Esophagus (tissue), 2 donors: Measurements from ENCODE around the gene ECD. TPM values are rescaled to one million over a fixed set of nuclear protein-coding genes. Genes with fewer than 3 reads are reported as not detected.
"Not testable (repeated sequence)": the region's sequence is repeated elsewhere in the genome, so short reads cannot be mapped to it uniquely, and the experiment has no call there.

Experiments
- H3K27ac ChIP-seq, 2 donors: one replicate each; pipeline ENCODE4 v1.5.1; 2013; ENCODE audit warnings: low read depth in 2 of 2, mild to moderate bottlenecking in 2 of 2, inconsistent platforms in 1 of 2, low read length in 1 of 2, moderate library complexity in 1 of 2
- H3K27me3 ChIP-seq, 2 donors: one replicate each; pipeline ENCODE4 v1.6.1; 2013; ENCODE audit warnings: low read length in 2 of 2, control low read depth in 1 of 2, mild to moderate bottlenecking in 1 of 2; ENCODE audit not compliant: insufficient read depth in 2 of 2, control insufficient read depth in 1 of 2
- H3K36me3 ChIP-seq, 2 donors: one replicate each; pipeline ENCODE4 v1.6.1; 2013; ENCODE audit warnings: low read length in 1 of 2; ENCODE audit not compliant: control insufficient read depth in 2 of 2, insufficient read depth in 2 of 2
- H3K4me1 ChIP-seq, 2 donors: one replicate each; pipeline ENCODE4 v1.6.1; 2013; ENCODE audit warnings: low read length in 1 of 2; ENCODE audit not compliant: control insufficient read depth in 2 of 2, insufficient read depth in 2 of 2
- H3K4me3 ChIP-seq, 2 donors: one replicate each; pipeline ENCODE4 v1.5.1; 2013; ENCODE audit warnings: low read length in 2 of 2, mild to moderate bottlenecking in 2 of 2, low read depth in 1 of 2, moderate library complexity in 1 of 2
- H3K9me3 ChIP-seq, 2 donors: one replicate each; pipeline ENCODE4 v1.6.1; 2013; ENCODE audit warnings: mild to moderate bottlenecking in 2 of 2, low read depth in 1 of 2, low read length in 1 of 2, moderate library complexity in 1 of 2; ENCODE audit not compliant: control insufficient read depth in 2 of 2, insufficient read depth in 1 of 2
- WGBS, 2 donors: extraction: QIAGEN DNeasy Blood & Tissue Kit; methylation state at CpG; one replicate each; pipeline ENCODE4 v1.1.7; 2013; 5-methylcytosine and 5-hydroxymethylcytosine counted together
- polyA plus RNA-seq, 2 donors: library from polyadenylated mRNA; stranded (reverse); fragments of 200-250 nt; gene quantifications; one replicate each; pipeline ENCODE4 v1.2.3, GENCODE V29; 2013
- donor health status: healthy with polysubstance abuse.
- donor health status: Bipolar disorder and iron deficiency.

ECD gene
- polyA plus RNA-seq, 2 donors, result 6.7 to 12.7 TPM

DNA sequence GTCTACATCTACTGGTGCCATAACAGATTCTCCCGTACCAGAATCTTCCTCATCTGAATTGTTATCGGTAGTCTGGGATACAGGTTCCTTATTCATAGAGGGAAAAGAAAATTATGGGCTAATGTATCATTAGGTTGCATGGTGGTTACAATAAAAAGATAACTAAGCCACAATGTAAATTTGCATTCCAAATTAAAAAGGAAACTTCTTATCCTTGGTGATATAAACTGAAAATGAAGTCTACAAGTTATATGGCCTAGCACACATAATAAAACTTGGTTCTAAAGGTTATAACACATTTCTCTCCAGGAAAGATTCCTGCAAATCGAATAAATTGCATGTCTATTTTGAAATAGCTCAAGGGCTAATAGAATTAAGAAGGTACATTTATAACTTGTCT is 33.1 kb downstream of the ECD start:
- no peaks in the 10 kb centered on the region for H3K9me3 ChIP-seq
- WGBS, 2 donors, result 86 to 95% methylated on average over 3 of the region's 3 CpGs
- peaks cover 0 to 10% of the 10 kb centered on the region in 2 donors for H3K36me3 ChIP-seq
- H3K4me3 ChIP-seq, result no peak overlapping the region
- H3K27me3 ChIP-seq, result no peaks in the 10 kb centered on the region
- no peaks in the 10 kb centered on the region for H3K4me1 ChIP-seq
- no peak overlapping the region for H3K27ac ChIP-seq

DNA sequence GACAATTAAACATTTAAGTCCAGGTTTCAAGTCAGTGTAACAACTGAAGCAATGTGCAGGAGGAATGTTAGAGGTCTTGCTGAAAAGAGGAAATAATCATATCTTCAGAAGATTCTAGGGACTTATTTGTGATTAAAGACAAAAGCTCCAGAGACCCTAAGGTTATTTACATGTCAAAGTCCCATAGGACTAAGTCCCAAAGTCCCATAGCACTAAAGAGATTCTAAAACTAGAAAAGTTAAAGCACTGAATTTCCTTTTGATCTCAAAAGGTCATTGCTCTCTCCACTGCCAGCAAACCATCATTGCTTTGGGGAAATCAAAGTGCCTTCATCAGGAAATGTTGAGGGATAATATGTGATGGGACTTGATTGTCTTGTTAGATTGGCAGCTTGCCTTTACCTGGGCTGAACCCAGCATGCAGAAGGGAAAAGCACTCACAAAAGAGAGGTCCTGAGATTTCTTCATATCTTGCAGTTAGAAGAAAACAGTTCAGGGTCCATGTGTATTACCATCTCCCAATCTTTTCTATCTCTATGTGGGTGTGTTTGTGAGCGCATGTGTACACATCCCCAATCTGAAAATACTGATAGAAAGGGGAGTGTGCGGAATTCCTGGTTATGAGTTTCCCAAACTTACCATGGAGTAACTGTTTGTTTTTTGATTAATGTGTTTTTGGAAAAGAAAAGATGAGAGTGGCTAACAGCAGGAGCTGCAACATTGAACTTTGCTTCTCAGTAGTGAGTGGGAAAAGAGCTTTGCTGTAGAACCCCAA is 35.7 kb downstream of the ECD start:
- Histone ChIP-seq H3K36me3 (peaks cover 0 to 10% of the 10 kb centered on the region in 2 donors), H3K4me3 (no peak overlapping the region), H3K27me3 (no peaks in the 10 kb centered on the region), H3K9me3 (no peaks in the 10 kb centered on the region), H3K4me1 (no peaks in the 10 kb centered on the region), H3K27ac (no peak overlapping the region)
- WGBS, 2 donors, result 96 to 97% methylated on average over 2 of the region's 2 CpGs

DNA sequence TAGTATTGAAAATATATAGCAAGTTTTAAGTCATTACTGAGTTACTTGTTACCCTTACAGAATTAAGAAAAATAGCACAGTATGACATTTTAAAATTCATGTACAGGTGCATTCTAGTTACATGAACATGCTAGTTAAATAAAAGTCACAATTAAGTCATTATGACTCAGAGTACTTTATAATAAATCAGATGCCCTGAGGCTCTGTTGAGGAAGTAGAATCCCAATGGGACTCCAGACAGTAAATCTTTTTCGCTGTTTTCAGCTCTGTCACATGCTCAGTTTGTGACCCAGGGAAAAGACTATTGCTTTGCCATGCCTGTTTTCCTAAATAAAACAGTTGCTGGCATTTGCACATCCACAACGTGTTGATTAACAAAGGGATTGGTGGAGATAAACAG is 36.5 kb downstream of the ECD start:
- Histone ChIP-seq H3K27me3 (no peaks in the 10 kb centered on the region), H3K36me3 (peaks cover 0 to 8% of the 10 kb centered on the region in 2 donors), H3K9me3 (no peaks in the 10 kb centered on the region), H3K4me1 (peaks cover 0 to 2% of the 10 kb centered on the region in 2 donors), H3K27ac (no peak overlapping the region), H3K4me3 (no peak overlapping the region)
- WGBS, 2 donors, result 31 to 47% methylated on average over 2 of the region's 2 CpGs

DNA sequence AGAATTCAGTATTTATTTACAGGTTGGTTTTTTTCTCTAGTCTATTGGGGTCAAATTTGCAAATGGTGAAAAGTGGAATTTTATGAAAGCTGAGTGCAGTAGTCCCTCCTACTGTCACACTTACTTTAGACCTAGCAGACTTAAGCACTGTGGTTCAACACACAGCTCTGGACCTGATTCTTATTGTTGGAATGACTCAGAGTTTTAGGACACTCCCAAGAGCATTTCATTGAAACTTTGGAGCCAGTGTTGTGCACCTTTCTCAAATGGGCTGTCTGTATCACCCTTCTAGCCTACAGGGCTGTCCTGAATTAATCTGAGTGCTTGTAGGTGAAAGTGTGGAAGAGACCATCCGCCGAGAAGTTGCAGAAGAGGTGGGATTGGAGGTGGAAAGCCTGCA is 41.5 kb downstream of the ECD start:
- Histone ChIP-seq H3K27me3 (no peaks in the 10 kb centered on the region), H3K9me3 (no peaks in the 10 kb centered on the region), H3K4me1 (peaks cover 0 to 2% of the 10 kb centered on the region in 2 donors), H3K36me3 (peaks cover 4 to 10% of the 10 kb centered on the region in 2 donors), H3K4me3 (no peak overlapping the region), H3K27ac (no peak overlapping the region)
- 94 to 96% methylated on average over 2 of the region's 2 CpGs for WGBS, 2 donors

DNA sequence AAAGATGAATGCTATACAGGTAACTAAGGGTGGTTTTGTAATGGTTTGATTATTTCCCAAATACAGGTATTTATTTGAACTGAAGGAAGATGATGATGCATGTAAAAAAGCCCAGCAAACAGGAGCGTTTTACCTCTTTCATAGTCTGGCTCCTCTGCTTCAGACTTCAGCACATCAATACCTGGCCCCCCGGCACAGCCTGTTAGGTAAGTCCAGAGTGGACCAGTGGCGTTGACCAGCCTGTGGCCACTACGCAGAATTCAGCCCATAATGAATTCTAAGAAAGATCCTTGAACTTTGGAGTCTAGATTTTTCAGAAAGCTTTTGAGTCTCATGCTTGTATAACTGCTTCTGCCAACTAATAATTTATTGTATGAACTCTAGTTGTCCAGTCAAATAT is 47.9 kb downstream of the ECD start:
- Histone ChIP-seq H3K4me1 (no peaks in the 10 kb centered on the region), H3K27me3 (no peaks in the 10 kb centered on the region), H3K9me3 (no peaks in the 10 kb centered on the region), H3K27ac (no peak overlapping the region), H3K36me3 (peaks cover under 1 to 2% of the 10 kb centered on the region in 2 donors), H3K4me3 (no peak overlapping the region)
- 90 to 93% methylated on average over 4 of the region's 4 CpGs for WGBS, 2 donors

DNA sequence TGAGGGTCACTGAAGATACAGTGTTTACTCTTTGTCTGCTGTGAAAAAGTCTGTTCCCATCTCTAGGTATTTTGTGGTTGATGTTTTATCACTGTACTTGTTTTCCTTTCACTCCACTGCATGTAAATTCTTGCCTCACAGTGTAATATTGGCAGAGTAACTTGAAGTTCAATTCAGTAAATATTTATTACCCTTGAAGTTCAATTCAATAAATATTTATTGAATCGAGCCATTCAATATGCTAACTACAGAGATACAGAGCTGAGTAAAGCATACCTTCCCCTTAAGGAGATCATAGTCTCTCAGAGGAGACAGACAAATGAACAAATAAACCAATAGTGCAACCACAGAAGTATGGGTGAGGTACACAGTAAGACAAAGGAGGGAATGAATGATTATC is 48.4 kb downstream of the ECD start:
- Histone ChIP-seq H3K36me3 (no peaks in the 10 kb centered on the region), H3K4me1 (no peaks in the 10 kb centered on the region), H3K27me3 (no peaks in the 10 kb centered on the region), H3K4me3 (no peak overlapping the region), H3K9me3 (no peaks in the 10 kb centered on the region), H3K27ac (no peak overlapping the region)
- 54 to 59% methylated on average over 1 of the region's 1 CpG for WGBS, 2 donors

DNA sequence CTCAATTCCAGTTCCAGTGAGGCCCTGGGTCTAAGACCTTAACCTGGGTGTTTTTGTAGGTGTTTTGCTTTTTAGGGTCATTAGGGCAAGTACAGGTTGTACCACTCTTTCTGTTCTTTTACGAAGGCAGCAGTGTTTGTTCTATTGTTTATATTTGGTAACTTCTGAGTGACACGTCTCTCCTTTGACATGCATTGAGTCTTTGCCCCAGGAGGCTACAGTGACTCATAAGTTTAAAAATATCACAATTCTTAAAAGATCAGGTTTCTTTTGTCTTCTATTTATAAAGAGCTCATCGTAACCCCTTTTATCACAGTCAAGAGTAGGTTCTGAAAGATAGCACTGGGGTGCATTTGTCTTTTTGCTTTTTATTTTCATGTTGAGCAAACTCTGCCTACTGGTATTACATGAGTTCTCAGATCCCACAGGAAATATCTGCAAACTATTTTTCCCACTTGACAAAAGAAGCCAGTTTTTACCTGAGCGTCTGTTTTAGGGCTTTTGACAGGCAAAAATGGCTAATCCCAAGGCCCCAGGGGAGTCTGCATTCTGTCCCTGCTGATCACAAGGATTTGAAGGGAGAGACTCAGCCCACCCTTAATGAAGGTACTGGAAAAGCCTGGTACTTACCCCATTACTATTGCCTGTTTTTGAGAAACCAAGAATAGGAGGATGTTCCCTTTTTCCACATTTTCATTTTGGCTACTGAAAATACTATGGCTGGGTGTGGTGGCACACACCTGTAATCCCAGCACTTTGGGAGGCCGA is 49.6 kb downstream of the ECD start:
- Histone ChIP-seq H3K36me3 (no peaks in the 10 kb centered on the region), H3K4me3 (no peak overlapping the region), H3K9me3 (no peaks in the 10 kb centered on the region), H3K27ac (no peak overlapping the region), H3K4me1 (no peaks in the 10 kb centered on the region), H3K27me3 (no peaks in the 10 kb centered on the region)
- WGBS, 2 donors, result 38 to 59% methylated on average over 5 of the region's 5 CpGs

DNA sequence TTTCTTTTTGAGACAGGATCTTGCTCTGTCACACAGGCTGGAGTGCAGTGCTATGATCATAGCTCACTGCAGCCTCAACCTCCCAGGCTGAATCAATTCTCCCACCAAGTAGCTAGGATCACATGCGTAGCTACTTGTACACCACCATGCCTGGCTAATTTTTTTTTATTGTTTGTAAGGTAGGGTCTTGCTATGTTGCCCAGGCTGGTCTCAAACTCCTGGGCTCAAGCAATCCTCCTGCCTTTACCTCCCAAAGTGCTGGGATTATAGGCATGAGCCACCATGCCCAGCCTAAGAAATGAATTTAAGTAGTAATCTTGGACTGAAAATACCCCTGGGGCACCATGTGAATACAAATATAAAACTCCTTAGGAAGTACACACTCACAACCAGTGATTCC is 51.8 kb downstream of the ECD start:
- no peaks in the 10 kb centered on the region for H3K9me3 ChIP-seq
- WGBS, 2 donors, result 97 to 100% methylated on average over 1 of the region's 1 CpG
- no peaks in the 10 kb centered on the region for H3K4me1 ChIP-seq
- H3K36me3 ChIP-seq, result no peaks in the 10 kb centered on the region
- H3K27ac ChIP-seq, result no peak overlapping the region
- H3K27me3 ChIP-seq, result no peaks in the 10 kb centered on the region
- no peak overlapping the region for H3K4me3 ChIP-seq

DNA sequence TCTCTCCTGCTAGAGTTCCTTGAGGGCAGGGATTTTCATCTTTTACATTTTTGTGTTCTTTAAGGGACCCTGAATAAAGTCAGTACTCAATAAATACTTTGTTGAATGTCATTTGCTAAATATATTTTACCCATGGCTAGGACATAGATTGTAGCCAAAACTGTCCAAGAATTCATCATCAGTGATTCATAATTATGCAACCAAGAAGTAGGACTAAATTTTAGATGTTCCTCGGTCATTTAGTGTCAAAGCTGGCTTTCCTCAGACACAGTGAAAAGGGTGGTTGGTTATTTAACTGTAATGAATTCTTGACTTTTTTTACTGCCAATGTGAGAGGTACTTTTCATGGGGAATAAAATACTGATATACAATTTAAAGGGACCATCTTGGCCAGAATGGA is 54.3 kb downstream of the ECD start:
- Histone ChIP-seq H3K4me3 (no peak overlapping the region), H3K27ac (no peak overlapping the region), H3K36me3 (no peaks in the 10 kb centered on the region), H3K9me3 (no peaks in the 10 kb centered on the region), H3K27me3 (no peaks in the 10 kb centered on the region), H3K4me1 (no peaks in the 10 kb centered on the region)
- WGBS, 2 donors, result 52 to 81% methylated on average over 1 of the region's 1 CpG

DNA sequence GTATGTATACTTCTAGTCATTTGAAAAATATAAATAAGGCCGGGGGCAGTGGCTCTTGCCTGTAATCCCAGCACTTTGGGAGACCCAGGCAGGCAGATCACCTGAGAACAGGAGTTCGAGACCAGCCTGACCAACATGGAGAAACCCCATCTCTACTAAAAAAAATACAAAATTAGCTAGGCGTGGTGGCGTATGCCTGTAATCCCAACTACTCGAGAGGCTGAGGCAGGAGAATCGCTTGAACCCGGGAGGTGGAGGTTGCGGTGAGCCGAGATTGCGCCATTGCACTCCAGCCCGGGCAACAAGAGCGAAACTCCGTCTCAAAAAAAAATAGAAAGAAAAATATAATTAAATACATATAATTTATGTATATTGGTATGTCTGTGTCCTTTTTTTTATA is 55.8 kb downstream of the ECD start:
- H3K27me3 ChIP-seq, H3K4me1 ChIP-seq, H3K9me3 ChIP-seq, H3K36me3 ChIP-seq, H3K4me3 ChIP-seq, H3K27ac ChIP-seq: not testable (repeated sequence)
- WGBS, 2 donors, result 96 to 98% methylated on average over 9 to 13 of the region's 13 CpGs
